HCT116 (cell line): Measurements from ENCODE around the gene ZNF718.

ENCODE experiments used
- CEBPB ChIP-seq: IDR thresholded peaks from 2 replicates; pipeline ENCODE4 v1.6.1; 2012; ENCODE audit warnings: low read depth
- CTCF ChIP-seq, 3 experiments: fragments of 200-600 bp in 1 of 3; sonication (generic) in 1 of 3; IDR thresholded peaks in 2 of 3; conservative IDR thresholded peaks in 1 of 3; 2 replicates each; pipeline ENCODE4 v1.5.1; 2012 to 2017; ENCODE audit warnings: low read depth in 2 of 3, low read length in 2 of 3, antibody characterized with exemption in 1 of 3, borderline replicate concordance in 1 of 3, control low read depth in 1 of 3, mild to moderate bottlenecking in 1 of 3, mixed read lengths in 1 of 3, mixed run types in 1 of 3, moderate library complexity in 1 of 3; ENCODE audit not compliant: insufficient read depth in 1 of 3
- EGR1 ChIP-seq: IDR thresholded peaks from 2 replicates; pipeline ENCODE4 v1.6.1; 2012; ENCODE audit warnings: low read depth
- EZH2 ChIP-seq: fragments of 200-600 bp; sonication (generic); IDR thresholded peaks from 2 replicates; pipeline ENCODE4 v1.6.1; 2017; ENCODE audit warnings: antibody characterized with exemption, mixed run types
- JUND ChIP-seq: IDR thresholded peaks from 2 replicates; pipeline ENCODE4 v1.6.1; 2012
- POLR2A ChIP-seq: IDR thresholded peaks from 2 replicates; pipeline ENCODE4 v1.7.0; 2011; ENCODE audit warnings: borderline replicate concordance; ENCODE audit not compliant: insufficient read depth, insufficient read length; ENCODE audit errors: extremely low read depth
- POLR2AphosphoS5 ChIP-seq: IDR thresholded peaks from 2 replicates; pipeline ENCODE4 v1.6.1; 2011; ENCODE audit warnings: mild to moderate bottlenecking, low read depth, low read length, moderate library complexity
- RAD21 ChIP-seq: IDR thresholded peaks from 2 replicates; pipeline ENCODE4 v1.6.1; 2012; ENCODE audit warnings: low read depth, mild to moderate bottlenecking
- REST ChIP-seq: IDR thresholded peaks from 2 replicates; pipeline ENCODE4 v1.6.1; 2012; ENCODE audit warnings: low read depth
- SIN3A ChIP-seq: IDR thresholded peaks from 2 replicates; pipeline ENCODE4 v1.6.1; 2012; ENCODE audit warnings: low read depth
- TCF7L2 ChIP-seq: IDR thresholded peaks from 2 replicates; pipeline ENCODE4 v1.7.0; 2011; ENCODE audit warnings: borderline replicate concordance, inconsistent platforms; ENCODE audit not compliant: insufficient read depth, insufficient read length; ENCODE audit errors: extremely low read depth
- ZNF274 ChIP-seq: fragments of 200-500 bp; sonication (Bioruptor generic); IDR thresholded peaks from 2 replicates; pipeline ENCODE4 v1.6.1; 2014; ENCODE audit warnings: mild to moderate bottlenecking, low read depth, low read length, inconsistent platforms
- TF ChIP-seq, protein P1 (sequence below): IDR thresholded peaks from 2 replicates; pipeline ENCODE4 v1.6.1; 2012
- TF ChIP-seq, protein P2 (sequence below): IDR thresholded peaks from 2 replicates; pipeline ENCODE4 v1.6.1; 2011; ENCODE audit warnings: mild to moderate bottlenecking, low read length, moderate library complexity; ENCODE audit not compliant: insufficient replicate concordance; ENCODE audit errors: extremely low read depth

DNA sequence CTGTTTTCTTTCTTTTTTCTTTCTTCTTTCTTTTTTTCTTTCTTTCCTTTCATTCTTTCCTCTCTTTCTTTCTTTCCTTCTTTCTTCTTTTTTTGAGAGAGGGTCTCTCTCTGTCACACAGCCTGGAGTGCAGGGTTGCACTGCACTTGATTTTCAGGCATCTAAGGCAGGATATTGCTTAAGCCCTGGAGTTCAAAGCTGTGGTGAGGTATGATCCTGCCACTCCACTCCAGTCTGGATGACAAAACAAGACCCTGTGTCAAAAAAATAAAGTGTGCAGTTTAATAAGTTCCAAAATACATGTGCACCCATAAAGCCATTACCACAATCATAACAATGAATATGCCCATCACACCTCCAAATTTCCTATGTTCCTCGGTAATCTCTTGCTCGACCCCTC is 10.6 kb upstream of the ZNF718 start:
- TF ChIP-seq ZNF274 (no peak), CTCF (IDR thresholded peaks at IDR 0.05 in 2 of 3, conservative IDR thresholded peaks at IDR 0.05 in 1 of 3; ENCODE audit: borderline replicate concordance in 1 of 3, insufficient read depth in 1 of 3, low read depth in 2 of 3, low read length in 2 of 3) (no peak), POLR2A (no peak), POLR2AphosphoS5 (no peak), EGR1 (no peak), RAD21 (no peak), EZH2 (no peak), TCF7L2 (no peak), REST (no peak), JUND (no peak), SIN3A (no peak), CEBPB (no peak)
- TF ChIP-seq, protein P1, sequence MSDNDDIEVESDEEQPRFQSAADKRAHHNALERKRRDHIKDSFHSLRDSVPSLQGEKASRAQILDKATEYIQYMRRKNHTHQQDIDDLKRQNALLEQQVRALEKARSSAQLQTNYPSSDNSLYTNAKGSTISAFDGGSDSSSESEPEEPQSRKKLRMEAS, result no peak
- TF ChIP-seq, protein P2, sequence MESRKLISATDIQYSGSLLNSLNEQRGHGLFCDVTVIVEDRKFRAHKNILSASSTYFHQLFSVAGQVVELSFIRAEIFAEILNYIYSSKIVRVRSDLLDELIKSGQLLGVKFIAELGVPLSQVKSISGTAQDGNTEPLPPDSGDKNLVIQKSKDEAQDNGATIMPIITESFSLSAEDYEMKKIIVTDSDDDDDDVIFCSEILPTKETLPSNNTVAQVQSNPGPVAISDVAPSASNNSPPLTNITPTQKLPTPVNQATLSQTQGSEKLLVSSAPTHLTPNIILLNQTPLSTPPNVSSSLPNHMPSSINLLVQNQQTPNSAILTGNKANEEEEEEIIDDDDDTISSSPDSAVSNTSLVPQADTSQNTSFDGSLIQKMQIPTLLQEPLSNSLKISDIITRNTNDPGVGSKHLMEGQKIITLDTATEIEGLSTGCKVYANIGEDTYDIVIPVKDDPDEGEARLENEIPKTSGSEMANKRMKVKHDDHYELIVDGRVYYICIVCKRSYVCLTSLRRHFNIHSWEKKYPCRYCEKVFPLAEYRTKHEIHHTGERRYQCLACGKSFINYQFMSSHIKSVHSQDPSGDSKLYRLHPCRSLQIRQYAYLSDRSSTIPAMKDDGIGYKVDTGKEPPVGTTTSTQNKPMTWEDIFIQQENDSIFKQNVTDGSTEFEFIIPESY, result no peak
